GM23338 (cell line): Measurements from ENCODE around the gene PAGR1.

Source experiments
- CREB1 ChIP-seq: fragments of 250-450 bp; sonication (Bioruptor Pico); IDR thresholded peaks from 2 replicates; pipeline ENCODE4 v1.5.0; 2020; ENCODE audit warnings: low read depth, mild to moderate bottlenecking, moderate library complexity
- CTCF ChIP-seq, 2 experiments: fragments of 200-600 bp in 1 of 2; sonication (generic) in 1 of 2; conservative IDR thresholded peaks; 2 replicates each; pipeline versions ENCODE4 v1.5.1 to v1.6.1; 2016 to 2017; ENCODE audit warnings: antibody characterized with exemption in 2 of 2, low read depth in 2 of 2, mild to moderate bottlenecking in 2 of 2, moderate library complexity in 1 of 2
- EZH2 ChIP-seq: fragments of 200-600 bp; sonication (generic); IDR thresholded peaks from one replicate; pipeline ENCODE4 v1.8.0; 2017; ENCODE audit warnings: antibody characterized with exemption, mild to moderate bottlenecking, low read depth; ENCODE audit not compliant: unreplicated experiment
- POLR2AphosphoS5 ChIP-seq: IDR thresholded peaks from 2 replicates; pipeline ENCODE4 v1.6.1; 2016; ENCODE audit warnings: antibody characterized with exemption, low read depth
- REST ChIP-seq: IDR thresholded peaks from one replicate; pipeline ENCODE4 v1.6.1; 2018; ENCODE audit warnings: antibody characterized with exemption; ENCODE audit not compliant: unreplicated experiment
- STAT1 ChIP-seq: IDR thresholded peaks from one replicate; pipeline ENCODE4 v1.6.1; 2016; ENCODE audit warnings: antibody characterized with exemption; ENCODE audit not compliant: unreplicated experiment

- TF ChIP-seq CTCF (conservative IDR thresholded peaks at IDR 0.05; ENCODE audit: low read depth in 2 of 2) (no peak), STAT1 (no peak), REST (no peak), EZH2 (no peak), POLR2AphosphoS5 (no peak), CREB1 (CRISPR knock-in tag) (no peak)
Observed at GRCh38 chr16:29834079-29834478, 18.1 kb downstream of the PAGR1 start.
